ENCODE results near the gene GRIN2C.
A peak's percentile ranks its signal among the peaks of the same experiment; 100 is the strongest.

GRIN2C gene

DNA sequence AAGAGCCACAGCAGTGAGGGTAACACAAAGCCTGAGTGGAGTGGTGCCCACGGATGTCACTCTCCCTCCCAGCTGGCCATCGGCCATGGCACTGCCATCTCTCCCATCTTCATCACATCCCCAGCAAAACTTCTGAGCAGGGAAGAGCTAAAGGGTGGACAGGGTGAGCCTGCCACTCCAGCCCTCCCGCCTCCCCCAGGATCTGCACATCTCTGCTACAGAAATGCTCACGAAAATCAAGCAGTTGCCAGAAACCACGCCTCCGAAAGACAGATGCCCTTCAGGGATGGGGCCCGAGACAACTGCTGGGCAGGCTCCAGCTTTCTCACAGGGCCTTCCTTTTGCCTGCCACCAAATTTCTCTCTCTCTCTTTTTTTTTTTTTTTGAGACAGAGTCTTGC, 3.6 kb downstream of the GRIN2C start:
- no peak overlapping the region for H3K4me3 ChIP-seq (ENCODE audit: low read length)
- TF ChIP-seq, protein P1, sequence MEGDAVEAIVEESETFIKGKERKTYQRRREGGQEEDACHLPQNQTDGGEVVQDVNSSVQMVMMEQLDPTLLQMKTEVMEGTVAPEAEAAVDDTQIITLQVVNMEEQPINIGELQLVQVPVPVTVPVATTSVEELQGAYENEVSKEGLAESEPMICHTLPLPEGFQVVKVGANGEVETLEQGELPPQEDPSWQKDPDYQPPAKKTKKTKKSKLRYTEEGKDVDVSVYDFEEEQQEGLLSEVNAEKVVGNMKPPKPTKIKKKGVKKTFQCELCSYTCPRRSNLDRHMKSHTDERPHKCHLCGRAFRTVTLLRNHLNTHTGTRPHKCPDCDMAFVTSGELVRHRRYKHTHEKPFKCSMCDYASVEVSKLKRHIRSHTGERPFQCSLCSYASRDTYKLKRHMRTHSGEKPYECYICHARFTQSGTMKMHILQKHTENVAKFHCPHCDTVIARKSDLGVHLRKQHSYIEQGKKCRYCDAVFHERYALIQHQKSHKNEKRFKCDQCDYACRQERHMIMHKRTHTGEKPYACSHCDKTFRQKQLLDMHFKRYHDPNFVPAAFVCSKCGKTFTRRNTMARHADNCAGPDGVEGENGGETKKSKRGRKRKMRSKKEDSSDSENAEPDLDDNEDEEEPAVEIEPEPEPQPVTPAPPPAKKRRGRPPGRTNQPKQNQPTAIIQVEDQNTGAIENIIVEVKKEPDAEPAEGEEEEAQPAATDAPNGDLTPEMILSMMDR (conservative IDR thresholded peaks at IDR 0.05; ENCODE audit: low read depth, low read length) = no peak
- DNase-seq (ENCODE audit: low read depth) = no peak

DNA sequence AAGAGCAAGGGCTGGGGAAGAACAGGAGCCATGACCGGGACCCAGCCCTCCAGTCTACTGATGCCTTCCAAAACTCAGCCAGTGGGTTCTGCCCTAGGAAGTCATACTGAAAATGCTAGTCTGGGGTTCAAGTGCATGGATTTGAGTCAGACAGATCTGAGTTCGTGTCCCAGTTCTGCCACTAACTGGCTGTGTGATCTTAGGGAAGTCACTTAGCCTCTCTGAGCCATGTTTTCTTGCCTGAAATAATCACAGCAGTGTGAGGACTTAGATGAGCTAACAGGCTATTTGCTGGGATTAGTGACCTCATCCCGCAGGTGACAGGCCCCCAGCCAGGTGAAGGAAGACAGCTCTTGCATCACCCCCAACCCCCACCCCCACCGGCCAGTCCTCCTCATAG, 4.4 kb downstream of the GRIN2C start:
- DNase-seq (ENCODE audit: low read depth) = no peak
- TF ChIP-seq, protein P1 (conservative IDR thresholded peaks at IDR 0.05; ENCODE audit: low read depth, low read length) = no peak
- no peak overlapping the region for H3K4me3 ChIP-seq (ENCODE audit: low read length)

DNA sequence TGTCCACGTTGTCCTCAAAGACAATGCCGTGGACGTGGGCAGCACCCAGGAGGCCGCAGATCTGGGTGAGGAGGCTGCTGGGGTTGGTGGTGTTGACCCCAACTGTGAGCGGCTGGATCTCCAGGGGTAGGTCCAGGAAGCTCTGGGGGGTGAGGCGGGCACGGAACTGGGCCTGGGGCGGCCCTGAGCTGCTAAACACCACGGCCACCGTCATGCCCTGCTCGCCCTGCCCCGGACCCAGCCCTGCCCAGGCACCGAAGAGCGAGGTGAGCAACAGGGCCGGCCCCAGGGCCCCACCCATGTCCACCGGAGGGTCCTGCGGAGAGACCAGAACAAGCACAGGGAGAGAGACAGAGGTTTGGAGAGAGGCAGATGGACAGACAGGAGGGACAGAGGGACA, 4.9 kb downstream of the GRIN2C start:
- no peak for DNase-seq (ENCODE audit: low read depth)
- TF ChIP-seq, protein P1 (conservative IDR thresholded peaks at IDR 0.05; ENCODE audit: low read depth, low read length) = no peak
- H3K4me3 ChIP-seq (ENCODE audit: low read length) = no peak overlapping the region

DNA sequence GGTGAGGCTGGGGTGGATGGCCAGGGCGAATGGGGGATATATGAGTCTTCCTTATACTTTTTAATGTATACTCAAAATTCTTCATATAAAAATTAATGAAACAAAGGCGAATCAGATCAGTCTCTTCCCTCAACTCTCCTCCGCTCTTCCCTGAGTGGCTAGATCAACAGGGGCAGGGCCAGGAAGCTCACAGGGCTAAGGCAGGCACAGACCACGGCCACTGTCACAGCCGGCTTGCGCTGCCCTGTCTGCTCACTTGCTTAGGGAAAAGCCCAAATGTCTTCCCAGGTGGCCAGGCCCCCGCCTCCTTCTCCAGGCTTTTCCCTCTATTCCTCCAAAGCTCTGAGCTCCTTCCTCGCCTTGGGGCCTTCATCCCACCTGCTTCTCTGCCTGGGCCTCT, 6.0 kb downstream of the GRIN2C start:
- TF ChIP-seq, protein P1 (conservative IDR thresholded peaks at IDR 0.05; ENCODE audit: low read depth, low read length) = no peak
- no peak overlapping the region for H3K4me3 ChIP-seq (ENCODE audit: low read length)

DNA sequence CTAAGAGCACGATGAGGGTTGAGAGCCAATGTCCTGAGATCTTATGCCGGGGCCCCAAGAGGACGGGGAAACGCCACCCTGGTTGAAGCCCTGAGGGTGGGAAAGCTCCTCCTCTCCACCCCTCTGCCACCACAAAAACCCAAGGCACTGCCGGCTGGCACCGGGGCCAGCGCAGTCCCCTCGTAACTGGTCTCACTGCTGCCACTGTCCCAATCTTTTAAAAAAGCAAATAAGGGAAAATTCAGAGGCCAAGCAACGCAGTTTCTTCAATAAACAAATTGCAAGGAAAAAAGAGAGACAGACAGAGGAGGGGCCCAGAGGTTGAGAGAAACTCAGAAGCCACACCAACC, 6.7 kb downstream of the GRIN2C start:
- DNase-seq (ENCODE audit: low read depth) = no peak
- TF ChIP-seq, protein P1 (conservative IDR thresholded peaks at IDR 0.05; ENCODE audit: low read depth, low read length) = no peak
- H3K4me3 ChIP-seq (ENCODE audit: low read length) = peak overlapping the region; percentile 40

More for the DNA sequence above, 6.0 kb downstream of the GRIN2C start:
- no peak for DNase-seq (ENCODE audit: low read depth)

DNA sequence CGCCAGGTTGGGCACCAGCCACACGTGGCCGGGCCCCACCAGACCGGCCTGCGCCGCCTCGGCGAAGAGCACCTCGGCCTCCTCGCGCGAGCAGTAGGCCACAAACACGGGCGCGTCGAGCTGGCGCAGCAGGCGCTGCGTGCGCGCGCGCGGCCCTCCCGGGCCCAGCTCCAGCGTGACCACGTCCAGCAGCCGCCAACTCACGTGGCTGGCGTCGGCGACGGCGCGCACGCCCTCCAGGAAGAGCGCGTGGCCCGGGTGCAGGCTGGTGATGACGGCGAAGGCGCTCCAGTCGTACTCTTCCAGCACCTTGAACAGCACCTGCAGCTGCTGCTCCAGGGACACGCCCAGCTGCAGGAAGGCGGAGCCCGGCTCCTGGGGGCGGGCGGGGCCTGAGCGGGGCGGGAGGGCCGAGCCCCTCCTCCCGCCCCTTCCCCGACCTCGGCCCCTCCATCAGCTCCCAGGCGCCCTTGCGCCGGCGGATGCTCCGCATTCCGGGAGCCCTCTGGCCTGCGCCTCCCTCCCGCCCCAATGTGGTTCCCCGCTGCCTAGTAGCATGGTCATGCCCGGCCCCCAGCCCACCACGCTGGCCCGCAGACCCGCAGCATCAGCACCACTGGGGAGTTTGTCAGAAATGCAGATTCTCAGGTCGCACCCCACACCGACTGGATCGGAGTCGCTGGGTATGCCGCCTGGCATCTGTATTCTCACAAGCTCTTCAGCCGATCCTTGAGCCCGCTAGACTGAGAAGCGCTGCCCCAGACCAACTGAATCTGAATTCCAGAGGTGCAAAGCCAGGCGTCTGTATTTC, 7.2 kb downstream of the GRIN2C start:
- peak; percentile 36 for DNase-seq (ENCODE audit: low read depth)
- H3K4me3 ChIP-seq (ENCODE audit: low read length) = peak overlapping the region; percentile 40

More for the DNA sequence above, 7.2 kb downstream of the GRIN2C start:
- TF ChIP-seq, protein P1 (conservative IDR thresholded peaks at IDR 0.05; ENCODE audit: low read depth, low read length) = no peak

Measured in retinal pigment epithelial cell (primary cell).